Stimulated activated naive CD4-positive, alpha-beta T cell treated with Interleukin-2 at 50 U/mL for 16 hours (primary cell): ENCODE measurements around the gene SPINK8.
"Not testable (repeated sequence)": the region's sequence is repeated elsewhere in the genome, so short reads cannot be mapped to it uniquely, and the experiment has no call there.

Experiments used
- DNase-seq: peaks from one replicate; lab custom pipeline; 2025; lab: John Stamatoyannopoulos, UW

SPINK8 gene

DNA sequence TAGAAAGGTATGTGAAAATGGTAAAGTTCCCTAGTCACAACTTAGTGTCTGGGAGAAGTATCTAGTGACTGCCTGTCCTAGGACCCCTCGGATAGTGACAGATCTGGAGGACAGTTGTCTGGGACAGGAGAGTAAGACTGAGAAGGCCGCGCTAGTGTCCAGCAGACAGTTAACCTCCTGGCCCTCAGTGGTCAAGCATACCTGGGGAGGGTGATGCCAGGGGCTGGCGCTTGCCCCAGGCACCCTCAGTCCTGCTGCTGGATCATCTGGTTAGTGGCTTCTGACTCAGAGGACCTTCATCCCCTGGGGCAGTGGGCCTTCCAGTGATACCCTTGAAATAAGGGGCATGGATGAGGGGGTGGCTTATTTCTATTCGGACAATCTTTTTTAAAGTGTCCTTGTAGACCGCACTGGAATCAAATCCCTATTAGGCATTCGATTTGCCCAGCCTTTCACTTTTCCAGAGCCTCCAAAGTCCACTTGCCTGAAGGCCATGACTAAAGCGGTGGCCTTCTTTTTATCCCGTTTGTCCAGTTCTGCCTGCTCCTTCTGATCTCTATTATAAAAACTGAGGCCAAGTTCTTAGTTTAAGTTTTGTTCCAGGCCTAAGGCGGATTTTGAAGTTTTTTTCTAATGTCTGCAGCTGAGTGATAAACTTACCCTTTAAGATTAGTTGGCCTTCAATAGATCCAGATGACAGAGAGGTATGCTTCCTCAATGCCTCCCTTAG is 1.6 kb downstream of the SPINK8 start:
- DNase-seq = not testable (repeated sequence)

DNA sequence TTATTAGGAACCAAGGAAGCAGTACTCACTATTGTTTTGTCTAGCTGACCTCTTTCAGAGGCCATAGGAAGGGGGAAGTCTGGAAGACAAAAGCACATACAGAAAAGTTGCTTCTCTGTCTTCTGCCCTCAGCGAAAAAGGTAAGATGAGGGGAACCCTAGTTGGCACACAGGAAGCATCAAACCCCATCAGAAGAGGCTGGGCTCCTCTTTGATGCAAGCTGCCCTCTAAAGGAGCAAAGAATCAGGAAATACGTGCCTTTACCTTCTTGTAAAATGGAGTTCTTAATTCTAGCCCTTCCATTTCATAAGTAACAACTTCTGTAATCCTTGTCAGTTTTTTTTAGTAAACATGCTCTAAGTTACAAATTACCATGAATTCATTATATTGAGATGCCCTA is 12.5 kb downstream of the SPINK8 start:
- DNase-seq = no peak

DNA sequence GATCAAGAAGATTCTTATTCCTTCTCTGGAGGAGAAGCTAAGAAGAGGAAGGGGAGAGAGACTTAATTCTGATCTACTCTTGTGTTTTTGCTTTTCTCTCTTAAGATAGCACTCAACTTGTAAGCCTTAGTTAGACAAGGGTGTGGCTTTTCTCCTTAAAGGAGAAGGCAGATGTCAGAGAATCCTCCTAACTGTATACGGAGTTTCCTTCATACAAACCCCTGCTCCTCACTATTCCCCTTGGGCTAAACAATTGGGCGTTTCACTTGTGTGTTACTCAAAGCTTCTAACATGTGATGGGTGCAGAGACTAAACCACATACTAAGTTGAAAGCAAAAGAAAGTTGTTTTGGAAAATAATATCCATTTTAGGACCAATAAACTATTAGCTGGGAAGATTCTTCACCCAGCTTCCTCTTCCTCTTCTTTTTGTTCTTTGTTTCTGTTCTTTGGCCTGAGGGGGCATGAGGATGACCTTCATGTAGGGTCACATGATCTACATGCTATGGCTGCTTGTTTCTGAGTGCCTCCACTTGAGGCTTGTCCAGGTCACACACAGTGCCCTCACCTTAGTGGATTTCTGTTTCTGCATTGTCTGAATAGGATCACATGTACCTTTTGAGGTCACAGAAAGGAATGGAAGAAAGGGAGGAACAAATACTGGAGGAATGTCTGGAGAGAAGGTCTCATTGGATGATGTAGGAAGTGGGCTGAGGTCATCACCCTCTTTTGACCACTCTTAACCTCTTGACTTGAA is 14.6 kb downstream of the SPINK8 start:
- no peak for DNase-seq

DNA sequence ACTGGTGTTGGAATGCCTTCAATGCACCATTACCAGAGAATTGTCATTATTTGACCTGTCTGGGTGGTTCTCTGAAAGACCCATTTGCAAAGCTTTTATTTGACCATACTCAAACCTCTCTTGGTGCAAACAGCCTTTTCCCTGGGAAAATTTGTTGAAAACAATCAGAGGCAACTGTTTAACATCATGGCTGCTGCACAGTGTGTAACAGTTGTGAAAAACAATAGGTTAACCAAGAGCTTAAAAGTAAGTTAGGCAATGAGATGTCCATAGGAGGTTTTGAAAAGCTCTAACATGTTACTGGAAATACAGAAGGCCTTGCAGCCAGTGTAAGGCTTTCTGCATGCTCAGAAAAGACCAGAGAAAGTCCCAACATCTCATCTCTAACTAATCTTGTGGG is 18.9 kb downstream of the SPINK8 start:
- no peak for DNase-seq

DNA sequence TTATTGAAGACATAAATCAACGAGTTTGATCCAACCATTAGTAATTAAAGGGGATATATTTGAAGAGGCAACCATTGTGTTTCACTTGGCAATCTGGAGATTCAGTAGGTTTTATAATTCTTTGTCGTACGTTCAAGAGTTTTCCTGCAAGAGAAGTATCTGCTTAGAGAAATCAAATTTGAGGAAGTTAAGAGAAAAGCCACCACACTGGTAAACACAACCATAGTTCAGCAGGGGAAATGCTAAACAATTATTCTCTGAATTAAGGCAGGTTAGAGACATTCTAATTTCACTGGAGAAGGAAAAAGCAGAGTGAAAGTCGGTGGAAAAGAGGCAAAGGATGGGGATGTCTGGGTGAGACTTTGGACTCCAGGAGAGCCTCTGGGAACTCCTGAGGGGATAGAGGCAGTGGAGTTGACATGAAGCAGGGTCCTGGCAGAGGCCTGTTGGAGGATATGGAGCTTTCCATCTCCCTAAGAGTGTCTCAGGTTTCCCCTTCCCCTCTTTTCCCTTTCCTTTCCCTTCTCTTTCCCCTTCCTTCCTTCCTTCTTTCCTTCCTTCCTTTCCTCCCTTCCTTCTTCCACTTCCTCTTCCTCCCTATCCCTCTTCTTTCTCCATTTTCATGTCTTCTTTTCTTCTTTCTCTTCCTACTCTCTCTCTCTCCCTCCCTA is 26.5 kb downstream of the SPINK8 start:
- DNase-seq = peak; percentile 5

DNA sequence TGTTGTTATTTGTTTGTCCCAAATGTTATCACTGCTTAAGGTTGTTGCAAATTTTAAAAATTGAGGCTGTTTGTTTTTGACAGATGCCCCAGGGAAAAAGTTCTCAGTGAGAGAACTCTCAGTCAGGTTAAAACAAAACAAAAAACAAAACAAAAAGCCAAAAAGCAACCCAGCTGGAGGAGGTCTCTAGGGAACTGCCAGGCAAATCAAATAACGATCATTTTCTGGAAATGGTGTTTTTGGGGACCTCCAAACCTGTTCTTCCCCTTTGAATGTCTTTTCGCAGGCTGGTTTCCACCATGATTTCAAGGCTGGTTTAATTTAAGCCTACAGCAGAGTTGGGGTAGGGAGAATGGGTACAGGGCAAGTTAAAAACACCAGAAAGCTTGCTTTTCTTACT is 27.2 kb downstream of the SPINK8 start:
- no peak for DNase-seq

DNA sequence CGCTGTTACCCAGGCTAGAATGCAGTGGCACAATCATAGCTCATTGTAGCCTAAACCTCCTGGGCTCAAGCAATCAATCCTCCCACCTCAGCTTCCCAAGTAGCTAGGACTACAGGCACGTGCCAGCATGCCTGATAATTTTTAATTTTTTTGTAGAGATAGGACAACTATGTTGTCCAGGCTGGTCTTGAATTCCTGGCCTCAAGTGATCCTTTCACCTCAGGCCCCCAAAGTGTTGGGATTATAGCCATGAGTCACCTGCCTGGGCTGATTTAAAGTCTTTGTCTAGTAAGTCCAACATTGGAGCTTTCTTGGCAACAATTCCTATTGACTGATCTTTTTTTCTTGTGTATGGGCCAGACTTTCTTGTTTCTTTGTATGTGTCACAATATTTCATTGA is 28.1 kb downstream of the SPINK8 start:
- no peak for DNase-seq

DNA sequence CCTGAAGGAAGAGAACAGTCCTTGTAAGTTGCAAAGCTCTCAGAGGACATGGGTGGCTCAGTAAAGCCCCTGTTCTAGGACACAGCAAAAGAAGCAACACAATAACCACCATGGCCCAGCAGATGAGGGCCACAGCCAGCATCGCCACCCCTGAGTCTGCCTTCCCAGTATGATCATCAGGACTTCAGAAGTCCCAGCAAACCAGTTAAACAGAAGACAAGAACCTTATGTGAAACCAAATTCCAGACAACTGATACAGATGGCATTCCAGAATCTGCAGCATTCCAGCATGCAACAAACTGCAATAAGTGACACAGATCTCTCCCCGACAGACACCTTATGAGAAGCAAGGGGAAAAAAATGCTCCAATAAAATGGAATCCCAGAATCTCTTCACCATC is 30.4 kb downstream of the SPINK8 start:
- no peak for DNase-seq

DNA sequence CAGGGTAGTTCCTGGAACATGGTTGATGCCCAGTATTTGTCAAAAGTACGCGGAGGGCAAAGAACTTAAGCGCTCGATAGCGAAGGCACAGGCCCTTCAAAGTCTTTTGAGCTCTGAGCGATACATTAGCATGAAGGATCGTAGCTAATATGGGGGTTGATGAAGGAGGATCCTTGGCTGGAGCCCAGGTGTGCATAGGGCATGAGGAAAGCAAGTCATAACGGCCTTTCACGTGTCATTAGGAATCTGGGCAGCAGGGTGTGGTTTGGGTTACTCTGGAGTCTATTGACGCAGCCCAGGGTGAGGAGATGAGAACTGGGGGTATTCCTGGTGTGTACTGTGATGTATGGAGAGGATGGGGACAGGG is 31.7 kb downstream of the SPINK8 start:
- no peak for DNase-seq

DNA sequence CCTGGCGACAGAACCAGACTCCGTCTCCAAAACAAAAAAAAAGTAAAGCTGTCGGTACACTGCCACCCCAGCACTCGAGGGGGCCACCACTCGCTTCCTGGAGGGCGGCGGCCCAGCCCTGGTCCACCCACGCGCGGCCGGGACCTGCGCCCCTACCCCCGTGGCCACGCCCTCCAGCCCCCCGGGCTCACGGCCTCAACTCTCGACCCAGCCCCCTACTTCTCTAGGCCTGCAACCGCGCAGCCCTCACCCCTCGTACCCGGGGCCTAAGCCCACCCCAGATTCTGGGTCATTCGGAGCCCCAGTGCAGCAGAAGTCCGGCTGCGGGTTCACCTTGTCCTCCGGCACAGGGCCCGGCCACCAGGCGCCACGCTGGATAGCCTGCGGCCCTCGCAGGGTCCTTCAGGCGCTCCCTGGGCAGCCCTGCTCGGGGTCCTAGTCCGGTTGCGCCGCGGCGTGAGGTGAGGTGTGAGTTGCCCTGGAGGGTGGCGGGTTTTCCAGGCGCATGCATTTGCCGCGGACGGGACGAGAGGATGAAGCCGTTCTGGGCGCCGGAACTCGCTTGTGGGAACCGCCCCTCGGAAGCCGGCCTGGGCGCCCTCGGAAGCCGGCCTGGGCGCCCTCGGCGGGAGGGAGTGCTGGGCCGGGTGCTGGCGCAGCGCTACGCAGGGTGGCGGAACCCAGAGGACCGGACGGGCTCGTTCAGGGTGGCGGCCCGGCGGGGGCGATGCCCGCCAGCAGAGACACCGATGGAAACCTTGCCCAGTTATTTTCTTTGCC is 32.3 kb downstream of the SPINK8 start, which contains the start of gene NME6:
NME6 (minus strand) TSS at position 348 of the 780 bp plus-strand sequence.
- DNase-seq = peak; percentile 92

DNA sequence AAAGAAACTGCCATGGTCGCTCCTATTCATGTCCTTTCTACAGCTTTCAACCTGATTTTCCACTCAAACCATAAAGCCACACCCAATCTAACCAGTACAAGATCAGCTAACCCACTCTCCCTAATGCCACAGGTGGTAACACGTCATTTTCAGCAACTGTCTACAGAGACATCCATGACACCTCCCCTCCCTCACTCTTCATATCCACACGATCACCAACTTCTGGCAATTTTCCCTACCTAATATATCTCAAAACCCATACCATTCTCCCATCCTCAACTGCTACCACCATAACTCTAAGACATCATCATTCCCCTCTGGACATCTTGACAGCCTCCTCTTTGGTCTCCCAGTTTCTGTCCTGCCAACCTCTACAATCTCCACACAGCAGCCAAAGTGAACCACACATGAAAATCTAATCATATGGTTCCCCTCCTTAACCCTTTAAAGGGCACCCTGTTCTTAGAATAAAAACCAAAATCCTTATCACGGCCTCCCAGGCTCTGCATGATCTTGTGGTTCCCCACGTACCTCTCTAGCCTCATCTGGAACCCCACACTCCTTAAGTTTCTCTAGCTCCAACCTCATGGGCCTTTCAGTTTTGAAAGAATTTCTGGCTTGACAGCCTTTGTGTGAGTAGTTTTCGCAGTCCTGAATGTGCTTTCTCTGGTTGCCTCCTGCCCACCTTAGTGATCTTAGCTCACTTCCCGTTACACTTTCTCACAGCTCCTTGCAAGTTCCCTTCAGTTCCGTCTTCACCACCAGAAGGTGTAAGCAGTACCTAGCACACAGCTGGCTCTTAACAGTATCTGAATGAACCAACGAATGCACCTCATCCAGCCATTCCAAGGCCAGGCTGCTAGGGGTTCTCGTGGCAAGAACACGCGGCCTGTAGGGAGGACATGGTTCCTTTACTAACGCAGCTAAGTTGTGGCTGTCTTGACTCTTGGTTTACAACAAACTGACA is 33.4 kb downstream of the SPINK8 start:
- no peak for DNase-seq

DNA sequence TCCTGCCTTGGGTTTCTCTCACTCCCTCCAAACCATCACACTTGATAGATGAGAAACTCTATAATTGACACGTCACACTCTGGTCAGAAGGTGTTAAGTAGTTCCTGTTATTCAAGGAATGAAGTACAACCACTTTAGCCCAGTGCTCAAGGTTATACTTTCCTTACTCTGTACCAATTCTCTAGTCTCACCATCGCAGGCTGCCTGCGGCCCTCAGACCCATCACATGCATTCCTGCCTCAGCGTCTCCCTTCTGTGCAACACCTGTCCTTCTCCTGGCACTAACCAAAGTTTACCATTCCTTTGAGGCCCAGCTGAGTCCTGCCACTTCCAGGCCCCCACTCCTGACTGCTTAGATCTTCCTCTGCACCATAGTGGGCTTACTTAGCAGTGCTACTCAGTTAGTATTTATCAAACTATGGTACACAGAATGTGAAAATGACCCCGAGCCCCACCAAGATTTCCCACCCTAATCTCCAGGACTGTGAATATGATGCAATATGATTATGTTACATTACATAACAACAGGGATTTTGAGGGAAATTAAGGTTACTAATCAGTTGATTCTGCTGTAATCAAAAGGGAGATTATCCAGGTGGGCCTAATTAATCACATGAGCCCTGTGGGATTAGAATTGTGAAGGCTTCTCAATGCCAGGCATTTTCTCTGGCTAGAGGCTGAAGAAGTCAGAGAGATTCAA is 36.2 kb downstream of the SPINK8 start:
- no peak for DNase-seq

DNA sequence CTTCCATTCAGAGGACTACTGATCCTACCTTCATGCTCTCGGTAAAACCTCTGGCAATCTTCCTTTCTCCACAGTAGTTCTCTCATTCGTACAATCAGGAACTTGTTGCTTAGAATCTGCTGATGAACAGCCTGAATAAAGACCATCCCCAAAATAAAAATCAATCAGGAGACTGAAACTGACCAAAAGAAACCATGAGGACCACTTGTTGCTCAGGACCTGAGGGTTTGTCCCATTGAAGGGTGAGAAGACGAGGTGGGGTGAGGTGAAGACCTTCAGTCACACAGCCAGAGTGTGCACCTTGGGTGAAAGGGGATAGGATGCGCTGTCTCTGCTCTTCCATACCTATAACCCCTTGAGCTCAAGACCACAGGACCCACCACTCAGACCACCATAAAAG is 36.8 kb downstream of the SPINK8 start:
- no peak for DNase-seq

DNA sequence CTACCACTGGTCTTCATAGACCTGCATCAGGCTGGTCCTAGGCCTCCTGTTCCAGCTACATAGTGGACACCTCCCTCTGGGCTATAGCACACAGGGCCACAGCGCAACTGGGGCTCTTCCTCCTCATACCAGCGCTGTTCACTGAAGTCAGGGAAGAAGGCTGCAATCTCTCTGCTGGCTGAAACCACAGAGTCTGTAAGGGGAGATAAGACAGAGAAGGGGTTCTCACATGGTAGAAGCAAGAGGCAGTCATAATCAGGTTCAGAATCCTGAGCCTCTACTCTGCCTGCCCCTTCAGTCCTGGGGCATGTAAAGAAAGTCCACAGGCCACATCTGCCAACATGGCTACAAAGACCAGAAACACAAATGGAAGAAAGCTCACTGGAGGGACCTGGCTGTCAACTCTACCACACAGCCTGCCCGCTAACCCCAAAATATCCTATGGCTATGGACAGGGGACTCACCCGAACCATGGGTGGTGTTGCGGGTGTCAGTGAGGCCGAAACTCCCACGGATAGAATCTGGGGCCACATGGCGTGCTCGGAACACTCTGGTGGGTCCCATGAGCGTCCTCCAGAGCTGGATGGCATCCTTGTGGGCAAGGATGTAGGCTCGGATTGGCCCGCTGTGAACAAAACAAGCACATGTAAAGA is 38.7 kb downstream of the SPINK8 start:
- no peak for DNase-seq

DNA sequence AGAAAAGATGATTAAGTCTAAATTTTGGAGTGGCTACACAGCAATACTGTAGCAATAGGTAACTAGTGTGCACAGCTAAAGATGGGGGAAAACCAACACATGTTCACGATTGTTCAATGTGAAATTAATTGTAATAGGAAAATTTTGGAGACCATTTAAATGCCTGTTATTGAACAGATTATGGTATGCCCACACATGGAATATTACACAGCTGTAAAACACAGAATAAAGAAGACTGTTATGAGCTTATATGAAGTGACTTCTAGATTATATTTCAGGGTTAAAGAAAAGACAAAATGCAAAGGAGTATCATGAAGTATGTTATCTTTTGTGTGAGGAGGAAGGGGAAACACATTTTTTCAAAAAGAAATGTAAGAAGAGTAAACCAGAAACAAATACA is 43.8 kb downstream of the SPINK8 start:
- DNase-seq = no peak

DNA sequence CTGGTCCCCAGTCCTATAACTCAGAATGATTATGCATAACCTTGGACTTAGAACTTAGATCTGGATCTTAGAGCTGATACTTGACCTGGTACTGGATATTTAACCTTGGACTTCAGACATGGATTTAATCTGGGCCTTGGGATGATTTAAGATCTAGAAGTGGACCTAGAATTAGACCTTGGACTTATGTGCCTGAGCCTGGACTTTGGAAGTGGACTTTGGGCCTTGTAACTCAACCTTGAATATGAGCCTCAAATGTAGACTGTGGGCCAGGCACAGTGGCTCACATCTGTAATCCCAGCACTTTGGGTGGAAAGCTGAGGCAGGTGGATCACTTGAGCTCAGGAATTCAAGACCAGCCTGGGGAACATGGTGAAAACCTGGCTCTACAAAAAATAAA is 46.4 kb downstream of the SPINK8 start:
- no peak for DNase-seq

DNA sequence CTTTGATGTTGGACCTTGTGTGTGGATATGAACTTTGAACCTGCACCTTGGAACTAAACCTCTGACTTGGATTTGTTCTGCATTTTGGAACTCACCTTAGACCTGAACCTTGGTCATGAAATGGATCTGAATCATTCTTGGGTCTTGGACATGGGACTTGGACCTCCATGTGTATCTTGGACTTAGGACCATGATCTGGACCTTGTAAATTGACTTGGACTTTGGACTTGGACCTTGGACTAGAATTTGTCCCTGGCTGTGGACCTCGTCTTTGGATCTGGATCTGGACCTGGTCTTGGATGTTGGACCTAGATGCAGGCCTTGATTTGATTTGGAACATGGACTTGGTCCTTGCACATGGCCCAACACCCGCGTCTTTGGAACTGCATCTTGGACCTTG is 47.2 kb downstream of the SPINK8 start:
- DNase-seq = no peak

DNA sequence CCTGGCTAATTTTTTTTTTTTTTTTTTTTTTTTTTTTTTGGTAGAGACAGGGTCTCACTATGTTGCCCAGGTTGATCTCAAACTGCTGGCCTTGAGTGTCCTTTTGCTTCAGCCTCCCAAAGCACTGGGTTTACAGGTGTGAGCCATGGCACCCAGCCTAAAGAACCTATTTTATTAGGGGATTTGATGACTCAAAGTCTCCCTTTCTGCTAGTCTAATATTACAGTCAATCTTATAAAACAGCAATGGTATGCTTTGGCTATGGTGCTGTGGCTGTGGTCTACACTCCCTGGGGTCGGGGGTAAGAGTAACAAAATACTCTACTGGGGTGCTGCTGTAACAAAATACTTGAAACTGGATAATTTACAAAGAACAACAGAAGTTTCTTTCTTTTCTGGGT is 47.8 kb downstream of the SPINK8 start:
- no peak for DNase-seq

DNA sequence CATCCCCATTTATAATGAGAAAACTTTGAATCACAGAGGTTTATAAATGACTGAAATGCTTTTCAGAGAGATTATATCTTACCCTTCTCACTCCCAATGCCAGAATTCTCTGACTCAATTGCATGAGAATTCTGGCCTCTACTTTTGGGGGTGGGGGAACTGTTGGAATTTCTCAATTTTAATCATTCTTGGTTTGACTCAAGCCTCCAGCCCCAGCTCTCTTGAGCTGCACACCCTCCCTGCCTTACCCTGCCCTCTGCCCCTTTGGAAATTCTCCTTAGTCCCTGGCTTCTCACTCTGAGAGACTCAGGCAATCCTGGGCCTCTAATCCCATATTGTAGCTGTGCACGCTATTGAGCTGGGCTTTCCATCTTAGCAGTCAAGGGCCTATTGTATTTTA is 48.3 kb downstream of the SPINK8 start:
- DNase-seq = no peak

DNA sequence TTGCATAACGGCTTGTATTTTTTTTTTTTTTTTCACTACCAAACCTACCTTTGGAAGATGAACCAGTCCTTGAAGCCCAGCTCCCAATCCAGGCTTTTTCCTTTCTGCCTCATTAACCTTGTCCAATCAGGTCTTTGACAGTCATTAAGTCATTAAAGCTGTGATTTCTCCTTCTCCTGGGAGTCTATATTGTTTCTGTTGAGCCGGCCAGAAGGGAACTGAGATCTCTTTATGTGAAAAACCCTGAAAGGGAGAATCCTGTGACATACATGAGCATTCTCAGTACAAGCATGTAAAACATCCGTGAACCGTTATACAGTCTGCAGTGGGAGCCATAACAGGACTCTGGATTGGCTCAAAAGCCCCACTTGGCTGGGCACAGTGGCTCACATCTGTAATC is 52.6 kb downstream of the SPINK8 start:
- no peak for DNase-seq
